Chondrocyte (in vitro differentiated cells): ENCODE data around the gene PFAS. TPM values are rescaled to one million over a fixed set of nuclear protein-coding genes. Genes with fewer than 3 reads are reported as not detected.

Source experiments
- DNase-seq: peaks from one replicate; pipeline ENCODE4 v3.0.0; 2021; ENCODE audit warnings: mixed read lengths, low spot score
- H3K27ac Mint-ChIP-seq: one replicate; pipeline ENCODE4 v1.8.0; 2021; ENCODE audit warnings: mild to moderate bottlenecking, moderate library complexity, mixed read lengths; ENCODE audit not compliant: unreplicated experiment
- H3K27me3 Mint-ChIP-seq: 2 replicates; pipeline ENCODE4 v1.8.0; 2021; ENCODE audit warnings: low read depth, mixed read lengths
- H3K36me3 Mint-ChIP-seq: 2 replicates; pipeline ENCODE4 v1.8.0; 2021; ENCODE audit warnings: low read depth, mixed read lengths
- H3K4me1 Mint-ChIP-seq: 2 replicates; pipeline ENCODE4 v1.8.0; 2021; ENCODE audit warnings: low read depth, mild to moderate bottlenecking, mixed read lengths
- H3K4me3 Mint-ChIP-seq: one replicate; pipeline ENCODE4 v1.8.0; 2021; ENCODE audit warnings: mild to moderate bottlenecking, moderate library complexity, mixed read lengths; ENCODE audit not compliant: unreplicated experiment
- H3K9me3 Mint-ChIP-seq: 2 replicates; pipeline ENCODE4 v1.8.0; 2021; ENCODE audit warnings: low read depth, mixed read lengths
- total RNA-seq: library from RNA; stranded (reverse); gene quantifications from 3 replicates; pipeline ENCODE4 v1.2.1, GENCODE V29; 2021
- TF ChIP-seq, protein P1 (sequence below): fragments of 200-600 bp; sonication (generic); IDR thresholded peaks from 2 replicates; pipeline ENCODE4 v1.5.0; 2021; ENCODE audit warnings: antibody characterized with exemption, mild to moderate bottlenecking, moderate library complexity

The PFAS gene
- total RNA-seq, 1 donor from 2014 or later, result 32.7 TPM

DNA sequence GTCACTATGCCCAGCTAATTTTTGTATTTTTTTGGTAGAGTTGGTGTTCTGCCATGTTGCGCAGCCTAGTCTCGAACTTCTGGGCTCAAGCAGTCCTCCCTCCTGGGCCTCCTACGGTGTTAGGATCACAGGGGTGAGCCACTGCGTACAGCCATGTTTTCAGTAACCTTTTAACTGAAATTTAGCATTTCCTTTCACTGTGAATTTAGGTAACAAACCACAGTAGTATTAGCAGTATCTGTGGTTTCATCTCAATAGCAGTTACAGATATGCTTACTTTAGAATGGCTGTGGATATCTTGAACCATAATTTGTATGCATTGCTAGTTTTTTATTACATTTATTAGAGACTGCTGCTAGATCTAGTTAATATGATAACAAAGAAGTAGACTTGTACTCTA is 35.0 kb downstream of the PFAS start:
- peaks cover 10% of the 10 kb centered on the region for H3K4me1 Mint-ChIP-seq

DNA sequence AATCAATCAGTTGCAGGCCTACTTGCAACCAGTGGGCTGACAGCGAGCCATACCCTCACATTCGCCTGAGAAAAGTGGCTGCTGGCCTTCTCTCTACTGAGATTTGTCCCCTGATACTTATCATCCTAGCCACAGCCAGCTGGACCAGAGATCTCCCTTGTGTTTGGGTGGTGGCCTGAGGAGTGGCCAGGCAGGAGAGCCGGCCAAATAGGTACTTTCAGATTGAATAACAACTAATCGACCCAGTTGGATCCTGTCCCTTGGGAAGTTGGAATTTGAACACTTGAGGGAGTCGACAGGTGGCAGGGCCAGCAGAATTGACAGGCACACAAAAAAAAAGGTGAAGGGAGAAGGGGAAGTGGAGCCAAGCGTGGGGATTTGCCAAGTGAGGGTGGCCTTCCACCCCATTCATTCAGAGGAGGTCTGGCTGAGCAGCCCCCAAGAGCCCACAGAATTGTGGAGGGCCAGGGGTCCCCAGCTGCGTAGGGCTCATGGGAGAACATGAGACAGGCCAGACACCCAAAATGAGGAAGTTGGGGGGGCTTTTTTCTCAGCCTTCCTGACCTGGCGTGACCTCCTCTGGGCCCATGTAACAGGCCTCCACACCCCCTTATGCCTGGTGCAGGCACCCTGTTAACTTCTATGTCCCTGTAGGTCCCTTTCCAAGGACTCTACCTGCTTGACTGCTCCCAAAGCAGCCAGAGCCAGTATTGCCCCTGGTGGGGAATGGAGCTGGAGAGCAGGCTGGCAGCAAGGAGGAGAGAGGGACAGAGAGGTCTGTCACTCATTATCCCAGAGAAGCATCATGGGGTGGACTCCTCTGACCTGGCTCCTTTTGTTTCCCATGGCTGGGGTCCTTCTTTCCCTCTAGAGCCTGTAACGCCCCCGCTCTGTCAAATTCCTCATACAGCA is 36.4 kb downstream of the PFAS start:
- no peak overlapping the region for H3K4me3 Mint-ChIP-seq
- H3K27me3 Mint-ChIP-seq, result no peaks in the 10 kb centered on the region
- H3K36me3 Mint-ChIP-seq, result peaks cover 2% of the 10 kb centered on the region
- peak overlapping the region; percentile 41 for H3K27ac Mint-ChIP-seq
- no peak for DNase-seq
- H3K4me1 Mint-ChIP-seq, result peaks cover 23% of the 10 kb centered on the region
- TF ChIP-seq, protein P1, sequence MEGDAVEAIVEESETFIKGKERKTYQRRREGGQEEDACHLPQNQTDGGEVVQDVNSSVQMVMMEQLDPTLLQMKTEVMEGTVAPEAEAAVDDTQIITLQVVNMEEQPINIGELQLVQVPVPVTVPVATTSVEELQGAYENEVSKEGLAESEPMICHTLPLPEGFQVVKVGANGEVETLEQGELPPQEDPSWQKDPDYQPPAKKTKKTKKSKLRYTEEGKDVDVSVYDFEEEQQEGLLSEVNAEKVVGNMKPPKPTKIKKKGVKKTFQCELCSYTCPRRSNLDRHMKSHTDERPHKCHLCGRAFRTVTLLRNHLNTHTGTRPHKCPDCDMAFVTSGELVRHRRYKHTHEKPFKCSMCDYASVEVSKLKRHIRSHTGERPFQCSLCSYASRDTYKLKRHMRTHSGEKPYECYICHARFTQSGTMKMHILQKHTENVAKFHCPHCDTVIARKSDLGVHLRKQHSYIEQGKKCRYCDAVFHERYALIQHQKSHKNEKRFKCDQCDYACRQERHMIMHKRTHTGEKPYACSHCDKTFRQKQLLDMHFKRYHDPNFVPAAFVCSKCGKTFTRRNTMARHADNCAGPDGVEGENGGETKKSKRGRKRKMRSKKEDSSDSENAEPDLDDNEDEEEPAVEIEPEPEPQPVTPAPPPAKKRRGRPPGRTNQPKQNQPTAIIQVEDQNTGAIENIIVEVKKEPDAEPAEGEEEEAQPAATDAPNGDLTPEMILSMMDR, result no peak
- H3K9me3 Mint-ChIP-seq, result no peaks in the 10 kb centered on the region

More for the DNA sequence above, 35.0 kb downstream of the PFAS start:
- no peaks in the 10 kb centered on the region for H3K27me3 Mint-ChIP-seq
- TF ChIP-seq, protein P1, result no peak
- H3K9me3 Mint-ChIP-seq, result no peaks in the 10 kb centered on the region
- no peak for DNase-seq
- H3K4me3 Mint-ChIP-seq, result no peak overlapping the region
- H3K36me3 Mint-ChIP-seq, result no peaks in the 10 kb centered on the region
- H3K27ac Mint-ChIP-seq, result no peak overlapping the region

DNA sequence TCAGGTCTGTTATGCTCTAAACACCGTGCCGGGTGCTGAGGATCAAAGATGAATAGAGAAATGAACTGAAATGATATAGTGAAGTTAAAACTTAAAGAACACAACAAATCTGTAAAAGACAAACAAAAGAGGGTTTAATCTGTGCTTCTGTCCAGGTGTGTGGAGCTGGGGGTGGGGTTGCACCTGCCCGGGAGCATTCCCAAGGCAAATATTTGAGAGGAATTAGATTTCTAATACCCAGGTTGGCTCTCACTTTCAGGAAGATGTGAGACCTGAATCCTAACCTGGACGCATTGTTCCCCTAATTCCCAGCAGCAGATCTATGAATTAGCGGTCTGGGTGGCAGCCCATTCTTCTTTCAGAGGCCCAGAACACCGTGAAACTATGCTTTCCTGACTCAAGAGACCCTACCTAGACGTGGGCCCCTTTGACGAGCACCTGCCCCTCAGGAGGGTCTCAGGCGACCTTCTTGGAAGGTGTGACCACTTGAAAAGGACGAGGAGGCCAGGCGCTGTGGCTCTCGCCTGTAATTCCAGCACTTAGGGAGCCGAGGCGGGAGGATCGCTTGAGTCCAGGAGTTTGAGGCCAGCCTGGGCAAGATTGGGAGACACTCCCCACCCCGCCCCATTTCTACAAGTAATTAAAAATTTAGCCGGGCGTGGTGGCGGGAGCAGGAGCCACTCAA is 38.7 kb downstream of the PFAS start:
- peak overlapping the region; percentile 93 for H3K4me3 Mint-ChIP-seq
- H3K4me1 Mint-ChIP-seq, result peaks cover 23% of the 10 kb centered on the region
- TF ChIP-seq, protein P1, result no peak
- H3K27me3 Mint-ChIP-seq, result no peaks in the 10 kb centered on the region
- H3K36me3 Mint-ChIP-seq, result peaks cover 2% of the 10 kb centered on the region
- no peak for DNase-seq
- no peaks in the 10 kb centered on the region for H3K9me3 Mint-ChIP-seq
- peak overlapping the region; percentile 96 for H3K27ac Mint-ChIP-seq

DNA sequence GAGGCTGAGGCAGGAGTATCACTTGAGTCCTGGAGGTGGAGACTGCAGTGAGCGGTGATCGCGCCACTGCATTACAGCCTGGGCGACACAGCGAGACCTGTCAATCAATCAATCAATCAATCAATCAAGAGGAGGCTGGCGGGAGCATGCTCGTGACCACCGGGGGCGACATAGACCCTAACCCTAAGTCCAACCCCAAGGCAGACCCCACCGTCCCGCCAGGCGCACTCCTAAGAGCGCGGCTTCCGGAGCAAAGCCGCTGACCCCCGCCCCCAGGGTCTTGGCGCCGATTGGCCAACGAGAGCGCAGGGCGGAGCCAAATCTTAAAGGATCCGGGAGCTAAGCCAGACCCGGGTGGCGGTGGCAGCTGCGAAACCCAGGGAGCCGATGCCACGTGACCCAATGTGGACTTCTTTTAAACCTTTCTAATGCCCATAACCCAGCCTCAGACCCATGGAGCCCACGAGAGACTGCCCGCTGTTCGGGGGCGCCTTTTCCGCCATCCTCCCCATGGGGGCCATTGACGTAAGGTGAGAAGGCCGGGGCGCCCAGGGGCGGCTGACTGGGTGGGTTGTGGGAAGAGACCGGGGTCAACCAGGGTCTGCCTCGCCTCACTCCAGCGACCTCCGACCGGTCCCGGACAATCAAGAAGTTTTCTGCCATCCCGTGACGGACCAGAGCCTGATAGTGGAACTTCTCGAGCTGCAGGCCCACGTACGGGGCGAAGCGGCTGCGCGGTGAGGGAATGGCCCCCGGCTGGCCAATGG is 39.4 kb downstream of the PFAS start, which contains the start of gene RANGRF:
RANGRF (plus strand) TSS at position 335 of the 767 bp plus-strand sequence; CDS start at position 454, 119 bp downstream.
- no peak for DNase-seq
- peaks cover 26% of the 10 kb centered on the region for H3K4me1 Mint-ChIP-seq
- H3K4me3 Mint-ChIP-seq, result peak within 1 kb of the TSS; percentile 93
- no peaks in the 10 kb centered on the region for H3K27me3 Mint-ChIP-seq
- H3K36me3 Mint-ChIP-seq, result peaks cover 2% of the 10 kb centered on the region
- H3K27ac Mint-ChIP-seq, result peak within 1 kb of the TSS; percentile 96
- TF ChIP-seq, protein P1, result no peak
- H3K9me3 Mint-ChIP-seq, result no peaks in the 10 kb centered on the region

DNA sequence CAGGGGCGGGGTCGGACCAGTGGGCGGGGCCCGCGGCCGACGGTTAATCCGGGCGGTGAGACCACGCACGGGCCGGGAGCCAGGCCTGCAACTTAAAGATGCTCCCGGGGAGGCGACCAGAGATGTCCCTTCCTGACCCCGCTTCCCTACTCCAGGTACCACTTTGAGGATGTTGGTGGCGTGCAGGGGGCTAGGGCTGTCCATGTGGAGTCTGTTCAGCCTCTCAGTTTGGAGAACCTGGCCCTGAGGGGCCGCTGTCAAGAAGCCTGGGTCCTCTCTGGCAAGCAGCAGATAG is 40.0 kb downstream of the PFAS start:
- peak overlapping the region; percentile 96 for H3K27ac Mint-ChIP-seq
- no peaks in the 10 kb centered on the region for H3K27me3 Mint-ChIP-seq
- no peak for DNase-seq
- H3K4me3 Mint-ChIP-seq, result peak overlapping the region; percentile 93
- peaks cover 2% of the 10 kb centered on the region for H3K36me3 Mint-ChIP-seq
- H3K4me1 Mint-ChIP-seq, result peaks cover 26% of the 10 kb centered on the region
- no peaks in the 10 kb centered on the region for H3K9me3 Mint-ChIP-seq
- TF ChIP-seq, protein P1, result no peak
